ELF-1 (cell line): ENCODE measurements around the gene ALDH1A1.
"Not testable (repeated sequence)": the region's sequence is repeated elsewhere in the genome, so short reads cannot be mapped to it uniquely, and the experiment has no call there.

ENCODE experiments used
- DNase-seq: peaks from one replicate; pipeline ENCODE4 v3.0.0-alpha.2; 2016; ENCODE audit warnings: low read depth, low spot score

Gene ALDH1A1

GRCh38 chr9:72897069-72897649 lies 55.7 kb downstream of the ALDH1A1 start:
- DNase-seq = no peak

DNA sequence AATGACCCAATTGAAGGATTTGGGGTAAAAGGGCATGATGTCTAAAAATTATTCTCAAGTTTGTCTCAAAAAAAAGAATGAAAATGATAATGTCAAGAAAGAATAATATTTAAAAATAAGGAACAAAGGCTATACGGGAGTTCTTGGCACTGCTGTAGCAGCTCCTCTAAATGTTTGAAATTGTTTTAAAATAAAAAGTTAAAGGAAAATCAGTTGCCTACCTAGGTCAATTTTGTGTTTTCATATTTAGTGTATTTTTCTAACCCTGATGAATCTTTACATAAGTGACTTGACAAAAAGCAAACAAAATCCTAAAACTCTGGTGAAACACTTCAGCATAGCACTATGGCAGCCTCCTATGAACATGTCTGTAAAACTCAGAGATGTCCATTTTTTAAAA lies 56.4 kb downstream of the ALDH1A1 start:
- DNase-seq = no peak

DNA sequence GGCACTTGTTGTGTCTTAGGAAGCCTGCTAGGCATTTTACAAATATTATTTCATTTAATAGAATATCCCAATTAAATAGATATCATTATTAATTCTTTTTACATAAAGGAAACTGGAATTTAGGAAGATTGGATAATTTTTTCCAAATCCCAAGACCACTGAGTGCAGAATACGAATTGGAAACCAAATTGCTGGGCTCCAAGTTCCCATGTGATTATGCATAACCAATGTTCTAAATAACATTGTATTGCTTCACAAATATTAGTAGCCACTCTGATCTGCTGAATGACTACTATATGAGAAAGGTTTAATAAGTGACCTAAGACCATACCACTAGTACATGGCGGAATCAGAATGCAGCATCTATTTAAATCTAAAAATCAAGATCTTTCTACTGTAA lies 57.7 kb downstream of the ALDH1A1 start:
- DNase-seq = no peak

GRCh38 chr9:72894342-72894741 lies 58.5 kb downstream of the ALDH1A1 start:
- DNase-seq = no peak

DNA sequence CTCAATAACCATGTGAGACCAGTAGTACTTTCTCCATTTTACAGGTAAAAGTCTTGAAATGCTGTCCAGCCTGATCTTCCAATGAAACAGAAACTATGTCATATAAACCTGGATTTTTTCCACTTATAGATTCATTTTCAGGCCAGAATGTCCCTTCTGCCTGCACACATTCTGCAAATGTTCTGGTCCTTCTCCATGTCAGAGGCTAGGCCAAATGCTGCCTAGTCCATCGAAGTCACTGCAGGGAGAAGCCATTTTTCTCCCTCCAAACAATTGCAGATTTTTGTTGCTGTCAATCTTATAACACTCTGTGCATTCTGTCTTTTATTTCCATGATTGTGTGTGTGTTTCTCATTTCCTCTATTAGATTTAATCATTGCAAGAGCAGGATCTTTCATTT lies 59.4 kb downstream of the ALDH1A1 start:
- no peak for DNase-seq

GRCh38 chr9:72891043-72891442 lies 61.8 kb downstream of the ALDH1A1 start:
- DNase-seq = no peak

GRCh38 chr9:72888943-72889342 lies 63.9 kb downstream of the ALDH1A1 start:
- DNase-seq = no peak

DNA sequence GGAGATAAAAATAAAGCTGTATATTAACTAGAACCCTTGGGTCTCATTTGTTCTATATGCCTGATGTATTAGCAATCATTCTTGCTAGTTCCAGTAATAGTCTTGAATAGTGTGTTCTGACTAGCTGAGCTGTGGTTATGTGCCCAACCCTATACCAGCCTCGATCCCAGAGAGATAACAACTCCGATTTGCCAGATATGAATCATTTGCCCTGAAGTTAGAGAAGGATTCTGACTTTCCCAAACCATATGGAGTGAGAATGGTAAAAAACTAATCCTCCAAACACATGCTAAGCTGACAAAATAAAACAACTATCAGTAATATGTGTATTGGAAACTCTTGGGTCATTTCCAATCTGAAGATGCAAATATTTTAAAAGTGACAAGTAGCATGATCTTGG lies 64.8 kb downstream of the ALDH1A1 start:
- DNase-seq = no peak

- DNase-seq = no peak
Measured at GRCh38 chr9:72886386-72886785, 66.5 kb downstream of the ALDH1A1 start.

GRCh38 chr9:72884508-72884907 lies 68.3 kb downstream of the ALDH1A1 start:
- DNase-seq = no peak

DNA sequence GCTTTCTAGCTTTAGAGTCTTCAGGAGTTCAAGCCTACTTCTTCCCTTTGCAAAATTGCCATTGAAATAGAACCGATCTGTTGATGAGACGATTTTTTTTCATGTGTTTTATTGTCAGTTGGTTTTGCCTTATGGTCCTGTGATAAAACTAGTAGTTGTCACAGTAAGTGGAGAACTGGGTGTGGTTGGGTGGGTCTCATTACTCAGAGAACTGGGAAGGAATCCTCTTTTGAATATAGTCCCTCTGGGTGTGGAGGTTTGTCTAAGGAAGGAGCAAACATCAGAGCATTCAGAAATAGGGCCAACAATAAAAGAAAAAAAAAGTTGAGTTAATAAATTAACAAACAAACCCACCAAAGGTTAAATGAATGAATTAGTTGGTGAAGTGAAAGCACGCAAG lies 69.0 kb downstream of the ALDH1A1 start:
- DNase-seq = no peak

DNA sequence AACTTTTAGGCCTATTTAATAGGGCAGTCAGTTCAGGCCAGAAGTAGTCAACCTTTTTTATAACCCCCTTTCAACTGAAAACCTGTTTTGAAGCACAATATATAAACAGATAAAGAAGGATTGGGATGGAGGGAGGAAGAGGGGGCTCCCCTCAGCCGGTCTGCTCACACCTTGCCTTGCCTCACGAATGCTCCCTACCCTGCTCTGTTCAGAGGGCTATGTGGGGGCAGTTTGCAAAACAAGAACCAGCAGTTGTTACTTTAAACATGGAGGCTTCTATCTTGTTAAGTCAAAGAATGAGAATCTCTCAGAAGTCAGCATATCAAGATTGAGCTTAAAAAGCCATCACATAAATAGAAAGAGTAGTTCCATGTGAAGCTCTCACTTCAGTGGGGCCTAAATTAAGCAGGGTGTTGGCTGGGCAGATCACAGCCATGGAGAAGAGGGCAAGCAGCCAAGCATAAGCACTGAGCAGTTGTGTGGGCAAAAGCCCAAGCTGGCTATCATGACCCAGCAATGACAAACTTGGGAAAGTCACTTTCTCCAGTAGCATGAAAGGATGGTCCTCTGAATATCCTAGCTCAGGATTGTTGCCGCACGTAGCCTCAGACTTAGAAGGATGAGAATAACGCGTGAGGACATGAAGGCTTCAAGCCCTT lies 70.6 kb downstream of the ALDH1A1 start:
- DNase-seq = no peak

GRCh38 chr9:72880821-72881220 lies 72.0 kb downstream of the ALDH1A1 start:
- DNase-seq = no peak

- DNase-seq = no peak
Measured at GRCh38 chr9:72875221-72875620, 77.6 kb downstream of the ALDH1A1 start.

DNA sequence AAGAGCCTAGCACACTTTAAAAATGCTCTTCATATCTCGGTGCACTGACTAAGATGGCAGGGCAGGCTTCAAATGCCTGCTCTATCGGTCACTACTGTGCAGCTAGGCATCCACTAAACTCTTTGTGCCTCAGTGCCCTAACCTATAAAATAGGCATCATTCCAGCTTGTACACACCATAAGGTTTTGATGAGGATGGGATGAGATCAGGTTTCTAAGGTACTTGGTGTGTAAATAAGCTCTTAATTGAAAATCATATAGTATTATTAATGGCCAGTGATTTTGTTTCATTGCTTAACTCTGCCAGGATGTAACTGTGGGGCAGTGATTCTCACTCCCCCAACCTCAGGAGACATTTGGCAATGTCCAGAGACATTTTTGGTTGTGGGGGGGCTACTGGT lies 78.5 kb downstream of the ALDH1A1 start:
- no peak for DNase-seq

DNA sequence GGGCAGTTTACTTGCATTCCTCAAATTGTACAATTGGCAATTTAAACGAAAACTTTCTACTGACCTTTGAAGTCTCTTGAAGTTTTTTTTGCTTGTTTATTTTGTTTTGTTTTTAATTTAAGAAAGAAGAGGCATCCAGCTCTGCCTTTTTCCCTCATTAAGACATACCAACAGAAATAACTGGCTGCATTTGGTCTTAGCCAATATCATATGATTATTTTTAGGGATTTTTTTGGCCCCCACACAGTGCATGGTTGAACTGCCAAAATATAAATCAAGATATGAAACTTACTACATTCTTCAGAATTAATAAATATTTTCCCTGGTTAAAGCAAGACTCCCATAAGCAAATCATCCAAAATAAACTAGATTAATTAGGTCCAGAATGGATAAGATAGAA lies 79.4 kb downstream of the ALDH1A1 start:
- no peak for DNase-seq

GRCh38 chr9:72872718-72873117 lies 80.1 kb downstream of the ALDH1A1 start:
- no peak for DNase-seq

GRCh38 chr9:72871685-72872084 lies 81.2 kb downstream of the ALDH1A1 start:
- DNase-seq = no peak

DNA sequence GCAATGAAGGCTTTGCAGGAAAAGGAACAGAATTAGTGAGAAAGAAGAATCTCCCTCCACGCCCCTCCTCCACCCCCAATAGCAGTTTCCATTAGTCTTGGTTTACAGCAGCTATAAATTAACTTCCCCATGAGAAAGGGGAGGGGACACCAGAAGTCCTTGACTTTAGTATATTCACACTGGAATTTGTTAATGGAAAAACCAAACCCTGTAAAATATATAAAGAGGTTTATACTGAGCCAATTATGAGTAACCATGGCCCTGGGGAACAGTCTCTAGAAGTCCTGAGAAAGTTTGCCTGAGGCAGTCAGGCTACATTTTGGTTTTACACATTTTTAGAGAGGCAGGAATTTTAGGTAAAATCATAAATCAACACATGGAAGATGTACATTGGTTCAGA lies 88.5 kb downstream of the ALDH1A1 start:
- DNase-seq = no peak

GRCh38 chr9:72863456-72864094 lies 89.3 kb downstream of the ALDH1A1 start:
- DNase-seq = no peak

GRCh38 chr9:72862788-72863187 lies 90.1 kb downstream of the ALDH1A1 start:
- not testable (repeated sequence) for DNase-seq

GRCh38 chr9:72858089-72858912 lies 94.6 kb downstream of the ALDH1A1 start:
- peak; percentile 32 for DNase-seq
